GM21723 (cell line): ENCODE measurements around the gene ASCC3.
A peak's percentile ranks its signal among the peaks of the same experiment; 100 is the strongest.
"Not testable (repeated sequence)": the region's sequence is repeated elsewhere in the genome, so short reads cannot be mapped to it uniquely, and the experiment has no call there.

ENCODE experiments used
- ATAC-seq: cut with Tn5 transposase; IDR thresholded peaks from one replicate; pipeline ENCODE4 v1.9.1; 2021; ENCODE audit warnings: mild to moderate bottlenecking, moderate library complexity; ENCODE audit not compliant: unreplicated experiment

ASCC3 gene

DNA sequence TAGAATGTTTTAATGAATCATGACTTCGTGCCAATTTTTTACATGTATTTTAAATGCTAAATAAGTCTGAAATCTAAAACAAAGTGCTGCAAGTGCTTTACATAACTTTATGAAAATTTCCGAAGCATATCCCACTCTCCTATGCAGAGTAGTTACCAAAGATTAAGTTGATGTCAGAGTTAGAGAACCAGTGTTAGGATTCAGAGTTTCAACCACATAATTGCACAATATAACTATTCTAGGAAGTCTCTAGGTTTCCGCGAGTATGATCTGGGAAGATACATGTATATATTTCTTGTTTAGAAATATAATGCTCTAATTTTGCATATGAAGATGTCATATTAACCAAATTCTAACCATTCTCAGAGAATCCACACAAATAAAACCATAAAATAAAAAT is 74.8 kb downstream of the ASCC3 start:
- ATAC-seq, result no peak

DNA sequence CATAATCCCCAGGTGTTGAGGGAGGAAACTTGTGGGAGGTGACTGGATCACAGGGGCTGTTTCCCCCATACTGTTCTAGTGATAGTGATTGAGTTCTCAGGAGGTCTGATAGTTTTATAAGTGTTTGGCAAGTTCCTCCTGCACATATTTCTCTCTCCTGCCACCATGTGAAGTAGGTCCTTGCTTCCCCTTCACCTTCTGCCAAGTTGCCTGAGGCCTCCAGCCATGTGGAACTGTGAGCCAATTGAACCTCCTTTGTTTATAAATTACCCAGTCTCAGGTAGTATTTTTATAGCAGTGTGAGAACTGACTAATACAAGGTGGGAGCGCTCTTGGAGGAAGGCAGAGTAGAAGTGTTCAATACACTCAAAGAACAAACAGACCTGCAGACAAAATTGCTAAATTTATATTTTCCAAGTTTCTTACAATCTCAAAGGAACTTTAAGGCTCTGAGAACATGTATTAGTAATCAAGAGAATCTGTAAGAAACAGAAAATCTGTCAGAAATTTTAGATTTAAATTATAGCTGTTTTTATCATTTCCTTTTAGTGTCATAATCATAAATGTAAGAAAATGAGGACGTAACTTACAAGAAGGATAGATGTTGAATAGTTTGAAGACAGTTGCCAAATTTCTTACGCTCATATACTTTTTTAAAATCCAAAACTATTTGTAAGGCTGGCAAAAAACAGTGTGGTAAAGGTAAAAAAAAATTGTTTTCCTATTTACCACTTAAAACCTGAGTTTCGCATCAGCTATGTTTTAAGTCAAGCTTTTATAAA is 77.7 kb downstream of the ASCC3 start:
- no peak for ATAC-seq

DNA sequence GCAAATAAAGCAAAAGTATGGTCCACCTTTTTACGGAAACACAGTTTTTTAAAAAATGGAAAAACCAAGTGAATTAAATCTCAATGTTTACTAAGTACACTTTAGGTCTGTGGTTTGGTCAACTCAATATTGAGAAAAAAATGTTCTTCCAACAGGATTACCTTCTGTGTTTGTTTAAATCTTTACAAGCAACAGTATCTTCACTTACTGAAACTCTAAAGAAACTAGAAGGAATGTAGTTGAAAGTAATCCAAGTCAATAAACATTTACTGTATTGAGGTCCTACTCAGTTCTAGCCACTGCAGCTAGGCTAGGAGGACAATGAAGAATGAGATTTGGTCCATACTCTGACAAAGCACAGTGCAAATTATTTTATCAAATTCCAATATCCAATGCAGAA is 80.1 kb downstream of the ASCC3 start:
- ATAC-seq, result no peak

DNA sequence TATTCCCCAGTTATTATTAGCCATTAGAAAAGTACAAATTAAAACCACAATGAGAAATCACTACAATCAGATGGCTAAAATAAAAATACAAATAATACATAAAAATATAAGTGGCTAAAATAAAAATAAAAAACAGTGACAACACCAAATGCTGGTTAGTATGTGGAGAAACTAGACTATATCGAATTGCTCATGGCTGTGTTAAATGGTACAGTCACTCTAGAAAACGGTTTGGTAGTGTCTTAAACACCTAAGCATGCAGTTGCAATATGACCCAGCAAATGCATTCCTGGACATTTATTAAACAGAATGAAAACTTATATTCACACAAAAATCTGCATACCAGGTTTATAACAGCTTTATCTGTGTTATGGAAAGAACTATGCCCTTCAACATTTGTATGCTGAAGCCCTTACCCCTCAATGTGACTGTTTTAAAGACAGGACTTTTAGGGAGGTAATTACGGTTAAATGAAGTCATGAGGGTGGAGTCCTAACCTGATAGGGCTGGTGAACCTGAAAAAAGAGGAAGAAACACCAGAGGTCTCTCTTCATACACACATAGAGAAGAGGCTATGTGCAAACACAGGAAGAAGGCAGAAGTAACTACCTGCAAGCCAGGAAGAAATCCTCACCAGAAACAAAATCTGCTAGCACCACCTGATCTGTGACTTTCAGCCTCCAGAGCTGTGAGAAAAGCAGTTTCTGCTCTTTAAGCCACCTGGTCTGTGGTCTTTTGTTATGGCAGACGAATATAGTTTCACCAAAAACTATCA is 84.9 kb downstream of the ASCC3 start:
- ATAC-seq, result peak; percentile 94

DNA sequence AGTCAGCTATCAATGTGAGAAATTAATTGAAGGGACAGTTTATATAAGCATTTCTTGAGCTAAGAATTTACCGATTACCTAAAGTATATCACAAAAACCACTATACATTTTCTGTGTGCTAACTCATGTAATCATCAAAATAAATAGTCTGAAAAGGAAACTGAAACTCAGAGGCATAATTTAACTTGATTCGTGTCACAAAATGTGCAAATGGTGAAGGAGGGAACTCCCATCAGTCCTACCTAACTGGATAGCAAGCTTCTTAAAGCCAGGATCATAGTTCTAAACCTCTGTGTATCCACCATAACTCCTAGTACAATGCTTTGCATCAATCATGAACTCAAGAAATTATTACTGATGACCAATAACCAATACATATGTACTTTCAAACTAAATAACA is 91.0 kb downstream of the ASCC3 start:
- no peak for ATAC-seq

DNA sequence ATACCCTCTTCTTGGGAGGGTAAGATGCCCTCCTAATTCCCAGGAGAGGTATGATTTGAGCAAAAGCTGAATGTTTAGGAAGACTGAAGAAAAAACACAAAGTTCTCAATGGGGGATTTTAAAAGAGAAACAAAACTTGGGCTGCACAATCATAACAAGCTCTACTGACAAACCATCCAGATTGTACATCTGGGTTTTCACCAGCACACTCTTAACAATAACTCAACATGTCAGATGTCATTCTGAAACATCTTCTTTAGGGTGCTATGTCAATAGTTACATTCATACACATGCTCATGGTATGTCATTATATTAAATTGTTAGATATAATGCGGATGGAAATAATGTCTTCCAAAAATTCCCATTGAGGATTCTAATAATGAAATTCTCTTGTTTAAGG is 95.1 kb downstream of the ASCC3 start:
- no peak for ATAC-seq

DNA sequence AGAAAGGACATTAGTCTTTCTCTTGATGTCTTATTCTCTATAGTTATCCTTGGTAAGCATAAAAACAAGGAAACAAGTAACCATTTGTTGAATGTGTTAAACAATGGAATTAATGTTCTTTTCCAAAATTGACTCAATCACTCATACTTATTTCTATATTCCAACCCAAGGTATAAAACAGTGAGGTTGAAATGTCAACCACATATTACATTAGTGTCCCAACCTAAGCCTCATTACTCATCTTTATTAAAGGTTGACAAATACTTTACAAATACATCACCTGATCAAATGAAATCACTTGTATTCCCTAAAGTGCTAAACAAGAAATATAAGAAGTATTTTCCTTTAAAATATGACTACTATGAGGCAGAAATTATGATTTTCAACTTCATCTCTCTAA is 100.5 kb downstream of the ASCC3 start:
- ATAC-seq, result no peak

DNA sequence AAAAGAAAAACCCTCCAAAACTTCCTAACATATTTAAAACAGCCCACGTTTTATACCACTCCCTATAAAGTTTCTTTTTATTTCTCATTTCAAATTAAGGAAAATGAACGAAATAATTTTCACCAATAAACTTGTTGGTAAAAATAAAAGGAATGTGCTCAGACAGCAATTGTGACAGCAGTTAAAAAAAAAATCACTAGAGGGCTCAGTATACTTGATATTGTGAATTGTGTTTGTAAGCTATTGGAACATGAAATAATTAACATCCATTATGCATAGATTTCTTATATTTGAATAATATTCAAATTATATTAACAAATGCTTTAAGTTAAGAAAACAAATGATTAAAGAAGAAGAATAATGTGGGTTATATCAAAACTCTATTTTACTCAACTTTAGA is 105.5 kb downstream of the ASCC3 start:
- ATAC-seq, result no peak

DNA sequence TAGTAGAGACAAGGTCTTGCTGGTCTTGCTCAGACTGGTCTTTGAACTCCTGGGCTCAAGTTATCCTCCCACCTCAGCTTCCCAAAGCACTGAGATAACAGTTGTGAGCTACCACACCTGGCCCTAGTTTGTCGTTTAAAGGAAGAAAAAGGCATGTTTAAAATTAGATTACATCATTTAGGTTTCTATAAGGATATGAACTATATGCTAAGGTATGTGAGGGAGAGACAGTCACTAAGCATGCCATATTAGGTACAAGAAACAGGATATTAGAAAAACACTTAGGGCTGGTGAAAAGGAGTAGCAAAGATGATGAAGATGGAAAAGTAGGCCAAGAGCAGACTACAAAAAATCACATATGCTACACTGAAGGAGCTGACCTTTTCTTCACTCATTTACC is 106.4 kb downstream of the ASCC3 start:
- ATAC-seq, result no peak

DNA sequence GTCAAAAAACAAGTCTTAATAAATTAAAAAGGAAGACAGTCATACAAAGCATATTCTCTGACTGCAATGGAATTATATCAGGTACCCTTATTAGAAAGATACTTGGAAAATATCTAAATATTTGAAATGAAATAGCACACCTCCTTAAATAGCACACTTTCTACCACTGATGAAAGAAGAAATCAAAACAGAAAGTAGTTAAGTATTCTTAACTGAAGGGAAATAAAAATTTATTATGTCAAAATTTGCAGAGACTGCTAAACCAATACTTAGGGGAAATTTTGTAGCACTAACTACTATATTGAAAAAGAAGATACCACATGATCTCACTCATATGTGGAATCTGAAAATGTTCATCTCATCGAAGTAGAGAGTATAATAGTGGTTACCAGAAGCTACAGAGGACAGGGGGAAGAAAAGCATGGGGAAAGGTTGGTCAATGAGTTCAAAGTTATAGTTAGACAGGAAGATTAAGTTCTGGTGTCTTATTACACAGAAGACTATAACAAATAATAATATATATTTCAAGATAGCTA is 112.2 kb downstream of the ASCC3 start:
- ATAC-seq, result no peak

DNA sequence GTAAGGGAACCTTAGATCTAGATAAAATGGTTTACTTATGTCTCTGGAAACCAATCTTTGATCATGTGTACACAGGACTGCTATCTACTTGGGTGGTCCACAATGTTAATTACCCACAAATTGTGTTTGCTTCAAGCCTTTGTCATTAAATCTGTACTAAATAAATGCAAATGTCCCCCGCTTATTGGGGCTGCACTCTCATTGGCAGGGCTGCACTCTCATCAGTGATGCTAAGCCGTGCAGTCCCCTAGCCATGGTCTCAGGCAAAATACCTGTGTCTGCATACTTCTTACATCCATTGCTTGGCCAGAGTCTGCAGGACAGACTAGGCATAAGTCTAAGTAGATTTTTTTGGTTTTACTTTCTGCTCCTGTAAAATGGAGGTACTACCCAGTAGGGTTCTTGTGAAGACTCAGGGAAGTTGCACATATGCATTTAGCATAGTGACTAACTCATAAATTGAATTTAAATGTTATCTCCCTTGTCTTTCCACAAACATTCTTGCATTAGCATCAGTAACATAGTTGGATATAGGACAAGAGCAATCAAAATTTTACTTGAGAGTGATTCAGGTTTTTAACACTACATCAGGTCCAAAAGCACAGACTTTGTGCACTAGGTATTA is 117.4 kb downstream of the ASCC3 start:
- no peak for ATAC-seq

DNA sequence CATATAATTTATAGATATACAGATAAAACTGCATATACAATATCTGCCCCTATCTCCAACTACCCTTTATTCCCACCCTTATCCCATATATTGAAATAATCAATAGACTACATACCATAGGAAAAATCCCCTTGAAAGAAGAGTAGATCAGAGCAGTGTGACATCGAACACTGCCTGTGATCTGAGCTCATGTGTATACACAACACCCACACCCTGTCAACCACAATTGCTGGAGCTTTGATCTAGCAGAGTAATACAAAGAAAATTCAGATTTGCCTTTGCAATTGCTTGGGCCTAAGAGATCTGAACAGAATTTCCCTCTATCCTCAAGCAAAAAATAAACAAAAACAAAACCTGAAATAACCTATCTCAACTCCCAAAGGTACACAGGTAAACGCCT is 119.3 kb downstream of the ASCC3 start:
- no peak for ATAC-seq

DNA sequence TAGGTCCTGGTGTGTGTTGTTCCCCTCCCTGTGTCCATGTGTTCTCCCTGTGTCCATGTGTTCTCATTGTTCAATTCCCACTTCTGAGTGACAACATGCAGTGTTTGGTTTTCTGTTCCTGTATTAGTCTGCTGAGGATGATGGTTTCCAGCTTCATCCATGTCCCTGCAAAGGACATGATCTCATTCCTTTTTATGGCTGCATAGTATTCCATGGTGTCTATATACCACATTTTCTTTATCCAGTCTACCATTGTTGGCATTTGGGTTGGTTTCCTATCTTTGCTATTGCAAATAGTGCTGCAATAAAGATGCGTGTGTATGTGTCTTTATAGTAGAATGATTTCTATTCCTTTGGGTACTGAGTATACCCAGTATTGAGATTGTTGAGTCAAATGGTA is 122.7 kb downstream of the ASCC3 start:
- not testable (repeated sequence) for ATAC-seq

DNA sequence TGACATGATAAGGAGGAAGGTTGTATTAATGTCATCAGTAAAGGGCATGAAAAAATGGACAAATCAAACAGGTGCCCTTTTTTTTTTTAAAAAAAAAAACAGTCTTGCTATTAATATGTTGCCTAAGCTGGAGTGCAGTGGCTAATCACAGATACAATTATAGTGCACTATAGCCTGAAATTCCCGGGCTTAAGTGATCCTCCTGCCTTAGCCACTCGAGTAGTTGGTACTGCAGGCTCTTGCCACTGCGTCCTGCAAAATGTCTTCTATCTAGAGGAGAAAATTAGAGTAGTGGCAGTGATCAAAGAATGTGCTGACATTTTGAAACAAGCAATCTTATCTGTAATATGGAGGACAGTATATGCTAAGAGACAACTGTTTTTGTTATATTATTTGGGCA is 127.7 kb downstream of the ASCC3 start:
- ATAC-seq, result no peak

DNA sequence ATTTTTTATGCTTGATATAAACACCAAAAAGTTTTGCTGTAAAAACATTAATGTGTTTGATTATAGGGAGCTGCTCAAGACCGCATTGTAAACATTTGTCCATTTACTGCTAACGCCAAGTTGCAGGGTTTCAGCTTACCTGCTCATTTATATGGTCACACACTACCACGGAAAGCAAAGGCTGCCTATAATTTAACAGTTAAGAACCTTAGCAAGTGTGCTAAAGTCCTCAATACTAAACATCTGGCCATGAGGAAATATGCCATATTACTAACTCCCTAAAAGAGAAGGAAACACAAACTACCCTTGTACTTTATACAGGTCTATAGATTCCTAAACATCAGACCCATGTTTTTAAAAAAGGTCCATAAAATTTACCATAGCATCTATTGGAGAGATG is 129.5 kb downstream of the ASCC3 start:
- no peak for ATAC-seq

DNA sequence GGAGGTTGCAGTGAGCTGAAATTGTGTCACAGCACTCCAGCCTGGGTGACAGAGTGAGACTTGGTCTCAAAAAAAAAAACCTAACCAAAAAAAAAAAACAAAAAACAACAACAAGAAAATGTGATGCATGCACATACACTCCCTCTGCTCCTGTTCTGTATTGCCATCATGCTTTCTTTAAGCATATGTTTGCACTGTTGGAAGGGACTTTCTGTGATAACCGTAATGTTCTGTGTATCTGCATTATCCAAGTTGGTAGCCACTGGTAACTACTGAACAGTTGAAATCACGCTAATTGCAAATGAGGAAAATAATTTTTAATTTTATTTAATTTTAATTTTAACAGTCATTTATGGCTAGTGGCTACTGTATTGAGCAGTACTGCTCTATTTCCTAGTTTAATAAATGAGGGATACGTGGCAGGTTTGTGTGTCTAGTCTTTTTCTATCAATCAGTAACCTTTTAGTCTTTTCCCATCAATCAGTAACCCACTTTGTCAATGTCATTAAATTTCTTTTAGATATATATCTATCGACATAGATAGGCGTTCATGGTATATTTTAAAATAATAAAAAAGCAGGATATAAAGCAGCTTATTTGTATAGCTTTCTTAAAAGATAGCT is 135.6 kb downstream of the ASCC3 start:
- no peak for ATAC-seq

DNA sequence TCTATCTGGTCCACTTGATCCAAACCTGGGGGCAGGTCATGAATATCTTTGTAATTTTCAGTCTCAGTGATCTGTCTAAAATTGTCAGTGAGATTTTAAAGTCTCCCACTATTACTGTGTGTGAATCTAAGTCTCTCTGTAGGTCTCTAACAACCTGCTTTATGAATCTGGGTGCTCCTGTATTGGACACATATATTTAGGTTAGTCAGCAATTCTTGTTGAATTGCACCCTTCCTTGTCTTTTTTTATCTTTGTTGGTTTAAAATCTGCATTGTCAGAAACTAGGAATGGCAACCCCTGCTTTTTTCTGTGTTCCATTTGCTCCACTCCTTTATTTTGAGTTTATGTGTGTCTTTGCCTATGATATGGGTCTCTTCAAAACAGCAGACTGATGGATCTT is 140.7 kb downstream of the ASCC3 start:
- no peak for ATAC-seq

DNA sequence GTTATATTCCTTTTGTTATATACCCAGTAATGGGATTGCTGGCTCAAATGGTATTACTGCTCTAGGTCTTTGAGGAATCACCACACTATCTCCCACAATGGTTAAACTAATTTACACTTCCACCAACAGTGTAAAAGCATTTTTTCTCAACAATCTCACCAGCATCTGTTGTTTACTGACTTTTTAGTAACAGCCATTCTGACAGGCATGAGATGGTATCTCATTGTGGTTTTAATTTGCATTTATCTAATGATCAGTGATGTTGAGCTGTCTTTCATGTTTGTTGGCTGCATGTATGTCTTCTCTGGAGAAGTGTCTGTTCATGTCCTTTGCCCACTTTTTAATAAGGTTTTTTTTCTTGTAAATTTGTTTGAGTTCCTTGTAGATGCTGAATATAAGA is 143.4 kb downstream of the ASCC3 start:
- not testable (repeated sequence) for ATAC-seq

DNA sequence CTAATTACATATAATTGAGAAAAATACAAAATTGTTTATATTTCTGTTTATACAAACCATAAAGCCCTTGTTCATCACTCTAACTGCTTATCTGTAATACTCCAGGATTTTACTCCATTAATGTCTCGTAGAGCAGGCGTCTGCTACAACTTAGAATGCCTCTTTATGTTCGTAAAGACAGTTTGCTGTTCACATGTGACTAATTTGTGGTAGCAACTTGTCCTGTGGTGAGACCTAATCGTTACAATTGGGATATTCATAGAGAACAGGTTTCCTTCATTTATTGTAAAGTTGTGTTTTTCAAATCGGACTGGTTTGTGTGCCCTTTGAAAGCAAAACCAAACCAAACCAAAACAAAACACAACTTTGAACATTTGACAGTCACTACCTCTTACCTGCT is 149.7 kb downstream of the ASCC3 start:
- ATAC-seq, result no peak

DNA sequence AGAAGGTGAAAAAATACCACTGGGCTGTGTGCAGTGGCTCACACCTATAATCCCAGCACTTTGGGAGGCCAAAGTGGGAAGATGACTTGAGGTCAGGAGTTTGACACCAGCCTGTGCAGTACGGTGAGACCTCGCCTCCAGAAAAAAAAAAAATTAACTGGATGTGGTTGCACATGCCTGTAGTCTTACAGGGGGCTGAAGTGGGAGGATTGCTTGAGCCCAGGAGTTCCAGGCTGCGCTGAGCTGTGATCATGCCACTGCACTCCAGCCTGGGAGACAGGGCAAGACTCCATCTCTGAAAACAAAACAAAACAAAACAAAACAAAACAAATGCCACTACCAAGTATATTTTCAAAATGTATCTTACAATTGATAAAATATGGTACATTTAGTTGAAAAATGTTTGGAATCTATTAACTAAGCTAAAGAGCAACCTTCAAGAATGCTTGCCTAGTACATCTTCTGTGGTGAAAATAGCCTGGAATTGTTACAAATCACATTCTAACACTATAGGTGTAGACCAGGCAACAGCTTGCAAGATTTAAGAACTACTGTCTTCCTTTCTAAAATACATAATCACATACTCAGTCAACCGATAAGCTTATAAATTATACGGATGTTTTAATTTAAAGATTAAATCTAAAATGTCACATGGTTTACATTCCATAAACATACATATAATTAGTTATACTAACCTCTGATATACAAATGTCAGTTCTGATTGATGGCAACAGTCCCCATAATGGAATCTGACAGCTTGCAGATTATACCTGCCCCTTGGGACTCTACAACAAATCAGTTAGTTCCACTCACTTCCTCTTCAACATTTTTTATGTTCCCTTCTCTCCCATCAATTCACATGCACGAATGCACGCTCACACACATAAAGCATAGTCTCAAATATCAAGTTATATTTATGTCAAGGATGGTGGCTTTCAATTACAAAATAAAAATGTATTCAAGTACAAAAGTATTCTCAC is 150.8 kb downstream of the ASCC3 start:
- no peak for ATAC-seq
